Naive thymus-derived CD4-positive, alpha-beta T cell (primary cell): ENCODE results near the gene HMX1. TPM values are rescaled to one million over a fixed set of nuclear protein-coding genes. Genes with fewer than 3 reads are reported as not detected.

Experiments used
- ATAC-seq: fragments of 150-1000 bp; cut with Tn5 transposase; 2 replicates; pipeline ENCODE4 v1.10.0; 2021; ENCODE audit warnings: mild to moderate bottlenecking, moderate library complexity
- CTCF ChIA-PET: fragments of 350-600 bp; sonication (Branson Sonifier 250); formaldehyde crosslinking; loops from one replicate; lab custom pipeline; 2021; ENCODE audit warnings: antibody characterized with exemption; lab: Charles Lee
- POLR2A ChIA-PET: fragments of 350-600 bp; sonication (Branson Sonifier 250); formaldehyde crosslinking; loops from one replicate; lab custom pipeline; 2021; ENCODE audit warnings: antibody characterized with exemption, inconsistent platforms; lab: Charles Lee
- DNase-seq, 9 donors: peaks; one replicate each; pipeline versions ENCODE4 v3.0.0 to v3.0.0-alpha.2; 2020 to 2022; ENCODE audit warnings: mixed read lengths in 1 of 9
- H3K27ac ChIP-seq: one replicate; pipeline ENCODE4 v1.7.0; 2013; ENCODE audit warnings: mild to moderate bottlenecking, low read depth, low read length, moderate library complexity
- H3K27me3 ChIP-seq, 2 donors: one replicate each; pipeline ENCODE4 v1.7.0; 2013; ENCODE audit warnings: low read length in 2 of 2, mild to moderate bottlenecking in 2 of 2, moderate library complexity in 2 of 2; ENCODE audit not compliant: control insufficient read depth in 2 of 2, insufficient read depth in 2 of 2
- H3K36me3 ChIP-seq, 3 experiments: 1 replicate in 2 of 3; 2 replicates in 1 of 3; pipeline ENCODE4 v1.7.0; 2013; ENCODE audit warnings: low read length in 3 of 3, mild to moderate bottlenecking in 3 of 3, moderate library complexity in 1 of 3; ENCODE audit not compliant: insufficient read depth in 3 of 3, control insufficient read depth in 2 of 3
- H3K4me1 ChIP-seq, 2 donors: one replicate each; pipeline ENCODE4 v1.7.0; 2013; ENCODE audit warnings: low read length in 2 of 2, mild to moderate bottlenecking in 2 of 2, moderate library complexity in 1 of 2; ENCODE audit not compliant: control insufficient read depth in 2 of 2, insufficient read depth in 2 of 2
- H3K4me3 ChIP-seq: 2 replicates; pipeline ENCODE4 v1.7.0; 2013; ENCODE audit warnings: mild to moderate bottlenecking, low read length
- H3K9me3 ChIP-seq, 3 experiments: 1 replicate in 2 of 3; 2 replicates in 1 of 3; pipeline ENCODE4 v1.7.0; 2013; ENCODE audit warnings: low read length in 3 of 3; ENCODE audit not compliant: control insufficient read depth in 2 of 3
- H3K27ac Mint-ChIP-seq, 9 donors: one replicate each; pipeline ENCODE4 v1.8.0; 2020 to 2022; ENCODE audit warnings: mixed read lengths in 9 of 9, mild to moderate bottlenecking in 8 of 9, moderate library complexity in 5 of 9, inconsistent platforms in 2 of 9
- H3K27me3 Mint-ChIP-seq, 5 donors: one replicate each; pipeline ENCODE4 v1.8.0; 2021 to 2022; ENCODE audit warnings: mixed read lengths in 5 of 5, mild to moderate bottlenecking in 1 of 5
- H3K36me3 Mint-ChIP-seq, 5 donors: one replicate each; pipeline ENCODE4 v1.8.0; 2020 to 2022; ENCODE audit warnings: mixed read lengths in 5 of 5, mild to moderate bottlenecking in 3 of 5, inconsistent platforms in 1 of 5
- H3K4me1 Mint-ChIP-seq, 7 donors: one replicate each; pipeline ENCODE4 v1.8.0; 2020 to 2022; ENCODE audit warnings: mixed read lengths in 7 of 7, mild to moderate bottlenecking in 3 of 7, inconsistent platforms in 1 of 7
- H3K4me3 Mint-ChIP-seq, 10 donors: one replicate each; pipeline ENCODE4 v1.8.0; 2020 to 2022; ENCODE audit warnings: mild to moderate bottlenecking in 10 of 10, mixed read lengths in 10 of 10, moderate library complexity in 6 of 10, inconsistent platforms in 2 of 10
- H3K9me3 Mint-ChIP-seq, 11 donors: one replicate each; pipeline ENCODE4 v1.8.0; 2020 to 2022; ENCODE audit warnings: mixed read lengths in 11 of 11, mild to moderate bottlenecking in 4 of 11, inconsistent platforms in 1 of 11, moderate library complexity in 1 of 11
- intact Hi-C, 2 donors: fragments of 100-400 bp; cut with micrococcal nuclease; formaldehyde crosslinking; loops; one replicate each; pipeline ENCODE4 v1.15.1; 2023
- polyA plus RNA-seq, 2 donors: library from polyadenylated mRNA; unstranded; fragments of 300-500 nt; fragmentation: Illumina TruSeq; gene quantifications; one replicate each; pipeline ENCODE4 v1.2.3, GENCODE V29; 2021
- total RNA-seq, 6 experiments: library from RNA in 5 of 6; stranded (reverse) in 5 of 6; gene quantifications; 1 replicate in 5 of 6; 2 replicates in 1 of 6; pipeline ENCODE4 v1.2.3 and lab custom pipeline; 2021 to 2026

Gene HMX1
- total and polyA plus RNA-seq, 7 experiments from 2014 or later = not detected

DNA sequence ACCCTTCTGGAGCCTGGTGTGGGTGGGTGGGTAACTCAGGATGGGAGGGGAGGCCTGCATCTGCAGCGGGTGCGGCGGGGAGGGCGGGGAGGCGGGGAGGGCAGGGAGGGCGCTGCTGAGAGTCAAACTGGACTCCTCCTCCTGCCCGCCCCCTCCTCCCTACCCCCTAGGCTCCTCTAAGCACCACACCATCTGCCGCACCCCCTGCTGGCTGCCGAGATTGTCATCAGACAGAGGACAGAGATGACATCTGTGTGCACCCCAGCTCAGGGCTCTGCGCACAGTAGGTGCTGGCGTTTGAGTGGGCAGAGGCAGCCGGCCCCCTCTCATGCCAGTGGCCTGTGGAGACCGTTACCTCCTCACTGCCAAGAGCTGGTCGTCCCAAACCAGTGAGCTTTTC is 10.6 kb upstream of the HMX1 start:
- H3K27ac Mint-ChIP-seq = no peak overlapping the region
- peaks cover 0 to 8% (median 0%) of the 10 kb centered on the region in 5 donors for H3K36me3 Mint-ChIP-seq
- Histone ChIP-seq H3K4me3 (no peak overlapping the region), H3K9me3 (peaks cover 0 to 10% (median 4%) of the 10 kb centered on the region in 3 experiments), H3K36me3 (no peaks in the 10 kb centered on the region), H3K4me1 (no peaks in the 10 kb centered on the region), H3K27me3 (no peaks in the 10 kb centered on the region), H3K27ac (no peak overlapping the region)
- intact Hi-C loops = no loop called here
- DNase-seq = no peak
- POLR2A ChIA-PET = no interaction called here
- no peak overlapping the region for H3K4me3 Mint-ChIP-seq
- CTCF ChIA-PET = no interaction called here
- peaks cover 0 to 19% (median 6%) of the 10 kb centered on the region in 11 donors for H3K9me3 Mint-ChIP-seq
- peaks cover 22 to 53% (median 41%) of the 10 kb centered on the region in 5 donors for H3K27me3 Mint-ChIP-seq
- ATAC-seq = no peak
- no peaks in the 10 kb centered on the region for H3K4me1 Mint-ChIP-seq

GRCh38 chr4:8880851-8881250 is 9.2 kb upstream of the HMX1 start:
- ATAC-seq = no peak
- no peaks in the 10 kb centered on the region for H3K4me1 ChIP-seq
- H3K4me3 ChIP-seq = no peak overlapping the region
- Mint-ChIP-seq H3K4me1 (no peaks in the 10 kb centered on the region), H3K36me3 (peaks cover 0 to 4% (median 0%) of the 10 kb centered on the region in 5 donors), H3K27ac (no peak overlapping the region), H3K27me3 (peaks cover 31 to 55% (median 43%) of the 10 kb centered on the region in 5 donors), H3K4me3 (no peak overlapping the region), H3K9me3 (peaks cover 0 to 10% (median 0%) of the 10 kb centered on the region in 11 donors)
- DNase-seq = no peak
- ChIA-PET CTCF (no interaction called here), POLR2A (no interaction called here)
- intact Hi-C loops = no loop called here
- no peaks in the 10 kb centered on the region for H3K27me3 ChIP-seq
- H3K27ac ChIP-seq = no peak overlapping the region
- no peaks in the 10 kb centered on the region for H3K36me3 ChIP-seq
- H3K9me3 ChIP-seq = no peaks in the 10 kb centered on the region

DNA sequence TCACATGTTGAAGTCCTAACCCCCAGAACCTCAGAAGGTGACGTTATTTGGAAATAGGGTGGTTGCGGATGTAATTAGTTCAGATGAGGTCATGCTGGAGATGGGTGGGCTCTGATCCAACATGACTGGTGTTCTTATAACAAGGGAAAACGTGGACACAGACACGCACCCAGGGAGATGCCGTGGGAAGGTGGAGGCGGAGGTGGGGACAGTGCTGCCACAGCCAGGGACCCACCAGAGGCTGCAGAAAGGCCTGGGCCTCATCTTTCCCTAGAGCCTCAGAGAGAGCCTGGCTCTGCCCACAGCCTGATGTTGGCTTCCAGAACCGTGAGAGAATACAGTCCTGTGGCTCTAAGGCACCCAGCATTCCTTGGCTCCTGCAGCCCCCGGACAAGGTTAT is 7.9 kb upstream of the HMX1 start:
- Mint-ChIP-seq H3K9me3 (peaks cover 0 to 6% (median 2%) of the 10 kb centered on the region in 11 donors), H3K36me3 (peaks cover 0 to 6% (median 0%) of the 10 kb centered on the region in 5 donors), H3K27ac (no peak overlapping the region), H3K27me3 (peaks cover 39 to 62% (median 50%) of the 10 kb centered on the region in 5 donors), H3K4me3 (no peak overlapping the region), H3K4me1 (peaks cover 0 to 6% (median 4%) of the 10 kb centered on the region in 7 donors)
- no peak overlapping the region for H3K27ac ChIP-seq
- no peaks in the 10 kb centered on the region for H3K4me1 ChIP-seq
- no peaks in the 10 kb centered on the region for H3K36me3 ChIP-seq
- intact Hi-C loops = no loop called here
- CTCF ChIA-PET = no interaction called here
- DNase-seq (no peak), ATAC-seq (no peak)
- H3K9me3 ChIP-seq = no peaks in the 10 kb centered on the region
- H3K4me3 ChIP-seq = no peak overlapping the region
- H3K27me3 ChIP-seq = no peaks in the 10 kb centered on the region
- POLR2A ChIA-PET = no interaction called here

GRCh38 chr4:8878421-8878820 is 6.8 kb upstream of the HMX1 start:
- Mint-ChIP-seq H3K36me3 (peaks cover 0 to 6% (median 0%) of the 10 kb centered on the region in 5 donors), H3K9me3 (peaks cover 0 to 6% (median 0%) of the 10 kb centered on the region in 11 donors), H3K27ac (no peak overlapping the region), H3K27me3 (peaks cover 44 to 70% (median 52%) of the 10 kb centered on the region in 5 donors), H3K4me1 (peaks cover 0 to 6% (median 4%) of the 10 kb centered on the region in 7 donors), H3K4me3 (no peak overlapping the region)
- DNase-seq (no peak), ATAC-seq (no peak)
- intact Hi-C loops = no loop called here
- Histone ChIP-seq H3K27me3 (no peaks in the 10 kb centered on the region), H3K36me3 (no peaks in the 10 kb centered on the region), H3K4me3 (no peak overlapping the region), H3K27ac (no peak overlapping the region), H3K9me3 (no peaks in the 10 kb centered on the region), H3K4me1 (no peaks in the 10 kb centered on the region)
- POLR2A ChIA-PET = no interaction called here
- CTCF ChIA-PET = no interaction called here

GRCh38 chr4:8877780-8878040 is 6.1 kb upstream of the HMX1 start:
- Mint-ChIP-seq H3K27me3 (peaks cover 45 to 75% (median 55%) of the 10 kb centered on the region in 5 donors), H3K27ac (no peak overlapping the region), H3K4me1 (peaks cover 0 to 6% (median 4%) of the 10 kb centered on the region in 7 donors), H3K4me3 (no peak overlapping the region), H3K9me3 (peaks cover 0 to 6% (median 0%) of the 10 kb centered on the region in 11 donors), H3K36me3 (peaks cover 0 to 6% (median 0%) of the 10 kb centered on the region in 5 donors)
- ChIA-PET POLR2A (no interaction called here), CTCF (no interaction called here)
- intact Hi-C loops = no loop called here
- H3K27me3 ChIP-seq = no peaks in the 10 kb centered on the region
- DNase-seq (no peak), ATAC-seq (no peak)
- no peak overlapping the region for H3K27ac ChIP-seq
- no peak overlapping the region for H3K4me3 ChIP-seq
- H3K9me3 ChIP-seq = no peaks in the 10 kb centered on the region
- no peaks in the 10 kb centered on the region for H3K4me1 ChIP-seq
- H3K36me3 ChIP-seq = no peaks in the 10 kb centered on the region

DNA sequence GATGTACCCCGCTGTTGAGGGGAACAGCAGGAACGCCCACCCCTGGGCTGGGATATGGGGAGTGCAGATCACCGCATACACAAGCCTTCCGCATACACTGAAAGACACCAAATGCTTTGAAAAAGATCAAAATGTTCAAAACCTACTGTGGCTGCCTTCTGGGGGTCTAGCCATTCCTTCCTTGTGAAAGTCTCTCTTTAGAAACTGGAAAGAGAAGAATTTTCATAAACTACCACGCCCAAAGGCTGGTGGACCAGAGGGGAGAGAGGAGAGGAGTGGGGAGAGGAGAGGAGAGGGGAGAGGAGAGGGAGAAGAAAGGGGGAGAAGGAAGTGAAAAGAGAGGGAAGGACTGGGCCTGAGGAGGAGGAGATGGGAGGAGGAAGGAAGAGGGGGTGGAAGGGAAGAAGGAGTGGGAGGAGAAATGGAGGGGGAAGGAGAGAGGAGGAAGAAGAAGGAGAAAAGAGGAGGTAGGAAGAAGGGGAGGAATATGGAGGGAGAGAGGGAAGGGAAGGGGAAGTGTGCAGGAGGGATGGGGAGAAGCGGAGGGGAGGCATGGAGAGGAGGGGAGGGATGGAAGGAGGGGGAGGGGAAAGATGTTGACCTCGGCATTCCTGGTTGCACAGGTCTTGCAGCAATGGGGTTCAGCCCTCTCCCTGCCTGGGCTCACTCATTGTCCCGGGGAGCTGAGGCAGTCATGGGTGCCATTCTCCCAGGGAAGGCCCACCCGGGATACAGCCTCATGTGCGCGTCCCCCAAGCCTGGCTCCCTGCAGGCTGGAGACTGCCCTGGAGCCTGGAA is 5.5 kb upstream of the HMX1 start:
- no peak for DNase-seq
- peaks cover 0 to 6% (median 0%) of the 10 kb centered on the region in 5 donors for H3K36me3 Mint-ChIP-seq
- no peak overlapping the region for H3K27ac Mint-ChIP-seq
- H3K9me3 ChIP-seq = no peaks in the 10 kb centered on the region
- H3K27ac ChIP-seq = no peak overlapping the region
- peaks cover 0 to 6% (median 4%) of the 10 kb centered on the region in 7 donors for H3K4me1 Mint-ChIP-seq
- no peak overlapping the region for H3K4me3 ChIP-seq
- ChIA-PET CTCF (no interaction called here), POLR2A (no interaction called here)
- peaks cover 51 to 80% (median 60%) of the 10 kb centered on the region in 5 donors for H3K27me3 Mint-ChIP-seq
- peaks cover 0 to 6% (median 0%) of the 10 kb centered on the region in 11 donors for H3K9me3 Mint-ChIP-seq
- H3K4me1 ChIP-seq = no peaks in the 10 kb centered on the region
- no peaks in the 10 kb centered on the region for H3K27me3 ChIP-seq
- no peak overlapping the region for H3K4me3 Mint-ChIP-seq
- intact Hi-C loops = no loop called here
- no peak for ATAC-seq
- no peaks in the 10 kb centered on the region for H3K36me3 ChIP-seq
